HG02623 (cell line): ENCODE measurements around the gene ANP32E.
"Not testable (repeated sequence)": the region's sequence is repeated elsewhere in the genome, so short reads cannot be mapped to it uniquely, and the experiment has no call there.

Source experiments
- ATAC-seq: cut with Tn5 transposase; IDR thresholded peaks from one replicate; pipeline ENCODE4 v1.9.1; 2021; ENCODE audit warnings: moderate library complexity; ENCODE audit not compliant: unreplicated experiment

Gene ANP32E

GRCh38 chr1:150257624-150258585 is 22.0 kb upstream of the ANP32E start, which contains the start of gene CA14:
Gene CA14 (plus strand): TSS chr1:150257774. CDS start chr1:150258129, 355 bp downstream.
- ATAC-seq: no peak

GRCh38 chr1:150256554-150257341 is 20.8 kb upstream of the ANP32E start:
- ATAC-seq: no peak

GRCh38 chr1:150256198-150256553 is 20.3 kb upstream of the ANP32E start:
- ATAC-seq: no peak

- no peak for ATAC-seq
Observed at GRCh38 chr1:150249936-150250335, 14.0 kb upstream of the ANP32E start.

- no peak for ATAC-seq
Observed at GRCh38 chr1:150243003-150243402, 7.1 kb upstream of the ANP32E start.

- no peak for ATAC-seq
Observed at GRCh38 chr1:150237746-150238145, 1.8 kb upstream of the ANP32E start.

GRCh38 chr1:150237176-150237575 is 1.3 kb upstream of the ANP32E start:
- not testable (repeated sequence) for ATAC-seq

GRCh38 chr1:150236614-150237100 is 745 bp upstream of the ANP32E start:
- ATAC-seq: no peak

- no peak for ATAC-seq
Observed at GRCh38 chr1:150235294-150235851, 539 bp downstream of the ANP32E start.

GRCh38 chr1:150234566-150235293 is 1.2 kb downstream of the ANP32E start:
- peak; percentile 44 for ATAC-seq

GRCh38 chr1:150234309-150234565 is 1.7 kb downstream of the ANP32E start:
- ATAC-seq: no peak

GRCh38 chr1:150233359-150234308 is 2.3 kb downstream of the ANP32E start:
- no peak for ATAC-seq

GRCh38 chr1:150232921-150233320 is 3.0 kb downstream of the ANP32E start:
- ATAC-seq: not testable (repeated sequence)

GRCh38 chr1:150228246-150228645 is 7.7 kb downstream of the ANP32E start:
- not testable (repeated sequence) for ATAC-seq

- ATAC-seq: no peak
Observed at GRCh38 chr1:150227228-150227627, 8.7 kb downstream of the ANP32E start.

- no peak for ATAC-seq
Observed at GRCh38 chr1:150226486-150226885, 9.4 kb downstream of the ANP32E start.

- ATAC-seq: no peak
Observed at GRCh38 chr1:150225546-150225945, 10.4 kb downstream of the ANP32E start.

- no peak for ATAC-seq
Observed at GRCh38 chr1:150224983-150225382, 10.9 kb downstream of the ANP32E start.

GRCh38 chr1:150221552-150221951 is 14.4 kb downstream of the ANP32E start:
- ATAC-seq: no peak

GRCh38 chr1:150215855-150216254 is 20.1 kb downstream of the ANP32E start:
- not testable (repeated sequence) for ATAC-seq
